M059J (cell line): ENCODE results near the gene SMTNL2. TPM values are rescaled to one million over a fixed set of nuclear protein-coding genes. Genes with fewer than 3 reads are reported as not detected.

Source experiments
- DNase-seq: peaks from one replicate; pipeline ENCODE4 v3.0.0-alpha.2; 2012; ENCODE audit warnings: low read depth
- total RNA-seq: library from RNA; depleted of rRNA; stranded (reverse); fragments of >200 nt; shearing (Covaris generic); gene quantifications from 2 replicates; pipeline ENCODE4 v1.2.3, GENCODE V29; 2014

The SMTNL2 gene
- total RNA-seq, 1 experiment from 2014 or later = not detected

DNA sequence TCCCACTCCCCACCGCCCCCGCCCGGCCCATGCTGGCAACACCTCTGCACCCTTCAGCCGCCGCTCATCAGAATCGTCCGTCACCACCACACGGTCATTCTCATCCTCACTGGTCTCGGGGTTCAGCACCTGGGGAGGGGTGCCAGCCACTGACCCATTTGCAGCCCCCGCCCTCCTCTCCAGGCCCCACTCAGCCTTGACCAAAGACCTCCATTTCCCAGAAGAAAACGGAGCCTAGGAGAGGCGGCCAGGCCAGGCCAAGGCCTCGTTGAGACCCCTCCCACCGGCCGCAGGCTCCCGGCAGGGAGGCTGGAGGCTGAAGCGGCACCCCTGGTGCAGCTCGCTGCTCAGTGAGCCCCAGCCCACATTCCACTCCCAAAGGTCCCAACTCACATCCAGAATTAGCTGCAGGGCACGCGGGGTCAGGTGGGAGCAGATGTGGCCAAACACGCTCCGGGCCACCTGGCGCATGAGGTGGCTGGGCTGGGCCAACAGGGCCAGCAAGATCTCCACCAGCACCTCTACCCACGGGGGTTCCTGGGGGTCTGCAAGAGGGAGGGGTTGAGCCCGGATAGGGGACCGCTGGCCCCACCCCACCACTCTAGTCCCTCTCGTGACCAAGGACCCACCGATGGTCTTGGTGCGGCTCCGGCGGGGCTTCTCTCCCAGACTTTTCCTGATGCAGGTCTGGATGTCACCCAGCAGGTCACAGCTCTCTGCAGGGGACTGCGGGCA is 38.9 kb upstream of the SMTNL2 start:
- DNase-seq = no peak

DNA sequence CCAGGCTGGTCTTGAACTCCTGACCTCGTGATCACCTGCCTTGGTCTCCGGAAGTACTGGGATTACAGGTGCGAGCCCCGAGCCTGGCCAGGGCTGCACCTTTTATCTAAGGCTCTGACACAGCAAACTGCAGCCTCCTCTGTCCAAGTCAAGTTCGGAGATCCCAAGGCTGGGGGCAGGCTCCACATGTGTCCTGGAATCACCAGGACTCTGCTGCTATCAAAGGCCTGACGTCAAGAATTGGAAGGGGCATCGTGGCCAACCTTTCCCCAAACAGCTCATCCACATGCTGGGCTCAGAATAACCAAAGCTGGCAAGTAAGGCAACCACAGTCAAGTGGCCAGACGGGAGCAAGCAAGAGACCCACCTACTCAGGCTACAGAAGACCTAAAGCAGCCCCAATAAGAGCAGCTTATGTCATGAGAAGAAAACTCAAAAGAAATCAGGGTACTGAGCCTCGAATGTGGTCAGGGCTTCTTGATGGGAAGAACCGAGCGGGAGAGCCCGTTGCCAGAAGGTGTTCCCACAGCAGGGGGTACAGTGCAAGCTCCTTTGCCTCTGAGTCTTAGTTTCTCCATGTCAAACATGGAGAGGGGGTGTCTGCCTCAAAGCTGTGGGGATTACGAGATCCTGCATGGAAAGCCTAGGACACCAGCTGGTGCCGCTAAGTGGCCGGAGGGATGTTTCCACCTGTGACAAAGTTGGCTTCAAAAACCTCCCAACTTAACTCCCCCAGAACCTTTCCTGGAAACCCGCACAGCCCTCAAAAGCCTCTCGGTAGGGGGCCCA is 37.0 kb upstream of the SMTNL2 start:
- no peak for DNase-seq

DNA sequence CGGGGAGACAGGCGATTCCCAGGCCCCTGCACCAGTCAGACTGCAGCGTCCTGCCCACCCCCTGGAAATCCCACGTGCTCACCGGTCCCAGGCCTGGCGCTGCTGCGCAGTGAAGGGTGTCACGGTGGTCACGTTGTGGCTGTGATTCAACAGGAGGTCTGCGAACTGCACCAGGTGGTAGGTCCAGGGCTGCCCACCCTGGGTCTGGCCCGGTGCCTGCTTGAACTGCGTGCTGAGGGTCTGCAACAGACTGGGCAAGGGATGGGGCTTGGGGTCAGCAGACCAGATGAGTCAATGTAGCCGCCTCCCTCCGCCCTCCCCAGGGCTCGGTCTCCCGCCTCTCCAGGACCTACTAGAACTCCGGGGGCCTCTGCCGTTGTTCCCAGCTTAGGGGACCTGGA is 36.3 kb upstream of the SMTNL2 start:
- DNase-seq = no peak

DNA sequence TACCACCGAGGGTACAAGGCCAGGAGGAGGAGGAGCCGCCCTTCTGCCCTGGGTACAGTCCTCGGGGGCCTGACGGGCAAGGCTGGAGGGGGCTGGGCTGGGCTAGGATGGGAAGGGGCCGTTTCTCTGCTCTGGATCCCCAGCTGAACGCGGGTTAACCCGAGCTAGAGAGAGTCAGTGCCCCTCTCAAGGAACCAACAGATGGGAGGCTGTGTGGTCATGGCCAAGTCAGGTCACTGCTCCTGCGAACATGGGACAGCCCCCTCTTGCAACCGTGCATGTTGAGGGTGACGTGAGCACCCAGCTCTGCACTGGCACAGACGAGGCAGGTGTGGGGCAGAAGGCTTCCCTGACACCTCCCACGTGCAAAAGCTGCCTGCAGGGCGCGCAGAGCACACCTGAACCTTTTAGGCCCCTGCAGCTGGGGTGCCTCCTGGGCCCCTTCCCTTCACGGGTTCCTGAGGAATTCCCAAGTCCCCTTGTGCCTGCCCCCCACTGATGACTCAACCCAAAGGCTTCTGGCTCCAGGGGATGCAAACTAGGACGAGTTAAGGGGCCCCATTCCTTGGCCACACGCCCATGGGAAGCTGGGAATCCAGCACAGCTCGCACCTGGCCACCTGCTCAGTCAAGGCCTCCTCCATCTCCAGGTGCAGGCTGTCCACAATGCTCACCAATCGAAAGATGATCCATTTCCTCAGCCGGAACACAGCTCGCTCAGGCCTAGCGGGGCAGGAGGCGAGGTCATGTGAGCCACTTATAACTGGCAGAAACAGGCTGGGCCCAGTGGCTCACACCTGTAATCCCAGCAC is 35.4 kb upstream of the SMTNL2 start:
- DNase-seq = peak; percentile 17

DNA sequence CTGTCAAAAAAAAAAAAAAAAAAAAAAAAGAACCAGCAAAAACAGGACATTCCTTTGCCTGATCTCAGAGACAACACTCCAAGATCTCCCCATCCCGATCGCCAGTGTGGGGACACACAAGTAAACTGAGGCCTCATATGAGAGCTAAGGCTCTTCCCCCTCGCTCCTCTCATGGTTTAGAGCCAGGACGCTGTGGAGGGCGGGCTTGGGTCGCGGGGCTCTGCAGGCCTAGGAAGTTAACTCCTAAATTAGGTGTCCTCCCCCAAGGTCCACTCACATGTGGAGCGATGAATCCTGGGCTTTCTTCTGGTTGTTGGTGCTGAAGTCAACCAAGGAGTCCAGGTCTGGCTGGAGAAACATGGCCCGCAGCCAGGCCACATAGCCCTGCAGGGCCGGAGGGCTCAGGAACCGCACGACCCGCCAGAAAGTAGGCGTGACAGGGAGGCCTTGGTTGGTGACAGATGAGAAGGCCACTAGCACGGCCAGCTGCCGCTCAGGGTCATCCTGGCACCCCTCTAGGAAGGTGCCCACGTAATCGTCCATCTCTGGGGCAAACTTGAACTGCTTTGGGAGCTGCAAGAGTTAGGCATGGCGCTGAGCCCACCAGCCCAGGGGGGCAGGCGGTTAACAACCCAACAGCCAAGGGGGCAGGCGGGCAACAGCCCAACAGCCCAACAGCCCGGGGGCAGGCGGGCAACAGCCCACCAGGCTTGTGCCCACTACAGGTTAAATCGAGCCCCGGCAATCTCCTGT is 34.4 kb upstream of the SMTNL2 start:
- DNase-seq = no peak

DNA sequence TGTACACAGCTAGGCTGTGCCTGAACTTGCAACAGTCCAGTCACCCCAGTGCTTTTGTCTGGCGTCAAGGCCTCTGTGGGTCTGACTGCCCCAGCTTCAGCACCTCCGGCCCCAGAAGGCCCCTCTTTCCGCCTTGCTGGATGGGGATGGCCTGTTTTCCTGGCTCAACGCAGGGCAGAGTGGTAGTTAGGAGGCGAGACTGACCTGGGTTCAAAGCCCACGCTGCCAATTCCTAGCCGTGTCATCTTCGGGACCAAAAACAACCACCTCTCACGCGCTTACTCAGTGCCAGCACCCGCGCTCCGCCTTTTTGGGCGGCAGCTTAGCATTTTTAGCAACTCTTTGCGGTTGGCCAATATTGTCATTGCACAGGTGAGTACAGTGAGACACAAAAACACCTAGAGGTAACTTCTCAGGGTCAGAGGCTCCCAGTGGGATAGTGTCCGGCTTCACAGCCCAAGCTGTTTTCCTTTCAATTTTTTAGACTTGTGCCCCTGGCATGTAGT is 33.7 kb upstream of the SMTNL2 start:
- no peak for DNase-seq

DNA sequence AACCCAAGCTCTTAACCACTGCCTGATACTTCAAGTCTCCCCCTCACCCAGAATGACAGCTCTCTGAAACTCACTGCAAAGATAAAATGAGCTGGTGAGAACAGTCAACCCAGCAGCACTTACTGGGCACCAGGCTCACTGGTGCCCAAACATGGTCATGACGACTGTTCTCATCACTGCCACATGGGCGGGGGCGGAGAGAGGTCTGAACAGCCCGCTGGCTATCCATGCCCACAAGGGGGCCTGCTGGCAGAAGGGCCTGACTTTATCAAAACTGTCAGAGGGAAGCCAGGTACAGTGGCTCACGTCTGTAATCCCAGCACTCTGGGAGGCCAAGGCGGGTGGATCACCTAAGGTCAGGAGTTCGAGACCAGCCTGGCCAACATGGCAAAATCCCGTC is 33.2 kb upstream of the SMTNL2 start:
- DNase-seq = no peak

DNA sequence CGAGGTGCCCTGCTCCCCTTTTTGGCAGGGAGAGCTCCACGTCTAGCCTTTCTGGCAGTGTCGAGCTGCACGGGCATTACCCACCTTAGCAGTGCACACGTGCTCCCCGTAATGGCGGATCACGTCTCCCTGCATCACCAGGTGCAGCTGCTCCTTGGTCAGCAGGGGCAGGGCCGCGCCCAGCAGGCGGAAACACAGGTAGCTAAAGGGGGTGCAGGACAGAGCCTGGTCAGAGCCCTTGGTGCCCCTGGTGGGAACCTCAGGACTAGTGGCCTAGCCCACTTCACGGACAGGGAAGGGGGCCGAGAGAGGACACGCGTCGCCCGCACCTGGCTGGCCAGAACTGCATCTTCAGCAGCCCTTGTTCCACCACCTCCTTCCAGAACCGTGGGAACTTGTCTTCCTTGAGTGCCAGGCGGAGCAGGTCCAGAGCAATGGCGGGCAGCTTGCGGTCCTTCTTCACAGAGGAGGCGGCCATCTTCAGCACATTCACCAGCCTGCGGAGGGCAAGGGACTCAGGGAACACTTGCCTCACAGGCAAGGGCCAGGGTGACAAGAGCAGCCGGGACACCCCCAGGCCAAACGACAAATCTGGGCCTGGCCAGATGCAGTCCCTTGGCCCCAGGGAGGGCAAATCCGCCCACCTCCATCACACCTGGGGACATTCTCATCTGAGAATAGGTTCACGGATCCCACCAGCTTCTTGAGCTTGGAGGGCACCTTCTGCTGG is 32.4 kb upstream of the SMTNL2 start:
- no peak for DNase-seq

DNA sequence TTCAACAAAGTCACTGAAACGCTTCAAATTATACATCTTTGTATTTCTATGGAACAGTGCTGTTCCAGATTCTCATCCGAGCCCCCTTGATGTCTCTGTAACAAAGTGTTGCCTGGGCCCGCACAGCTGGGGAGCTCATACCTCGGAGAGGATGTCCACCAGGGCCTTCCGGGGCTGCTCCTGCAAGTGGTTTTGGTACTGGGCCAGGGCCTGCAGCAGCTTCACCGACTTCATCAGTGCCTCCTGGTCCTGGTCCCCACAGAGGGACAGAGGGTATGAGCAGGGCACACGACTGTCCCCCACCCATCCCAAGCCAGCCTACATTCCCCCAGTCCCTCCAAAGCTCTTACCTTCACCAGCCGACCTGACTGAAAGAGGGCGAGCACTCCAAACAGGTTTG is 30.7 kb upstream of the SMTNL2 start:
- no peak for DNase-seq

DNA sequence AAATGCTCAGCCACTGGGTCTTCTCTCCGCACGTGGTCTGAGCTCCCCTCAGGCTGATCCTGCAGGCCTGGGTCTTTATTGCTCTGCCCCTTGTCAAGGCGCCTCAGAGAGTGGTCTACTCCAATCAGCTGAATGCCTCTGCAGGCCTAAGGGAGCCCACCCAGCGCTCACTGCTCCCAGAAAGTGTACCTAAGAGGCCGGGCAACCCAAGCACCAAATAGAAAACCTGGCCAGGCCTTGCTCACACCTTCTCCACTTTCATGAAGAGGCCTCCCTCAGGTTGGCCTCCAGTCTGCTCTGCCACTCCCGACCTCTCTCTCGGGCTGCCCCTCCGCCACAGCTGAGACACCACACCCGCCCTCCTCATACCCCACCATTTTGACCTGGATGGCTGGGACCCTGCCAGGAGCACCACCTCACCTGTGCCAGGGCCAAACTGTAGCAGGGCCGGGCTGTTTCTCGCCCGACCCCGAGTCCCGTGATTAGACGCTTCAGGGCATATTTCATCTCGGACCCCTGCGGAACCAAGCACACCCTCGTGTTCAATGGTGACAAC is 29.8 kb upstream of the SMTNL2 start:
- DNase-seq = no peak

DNA sequence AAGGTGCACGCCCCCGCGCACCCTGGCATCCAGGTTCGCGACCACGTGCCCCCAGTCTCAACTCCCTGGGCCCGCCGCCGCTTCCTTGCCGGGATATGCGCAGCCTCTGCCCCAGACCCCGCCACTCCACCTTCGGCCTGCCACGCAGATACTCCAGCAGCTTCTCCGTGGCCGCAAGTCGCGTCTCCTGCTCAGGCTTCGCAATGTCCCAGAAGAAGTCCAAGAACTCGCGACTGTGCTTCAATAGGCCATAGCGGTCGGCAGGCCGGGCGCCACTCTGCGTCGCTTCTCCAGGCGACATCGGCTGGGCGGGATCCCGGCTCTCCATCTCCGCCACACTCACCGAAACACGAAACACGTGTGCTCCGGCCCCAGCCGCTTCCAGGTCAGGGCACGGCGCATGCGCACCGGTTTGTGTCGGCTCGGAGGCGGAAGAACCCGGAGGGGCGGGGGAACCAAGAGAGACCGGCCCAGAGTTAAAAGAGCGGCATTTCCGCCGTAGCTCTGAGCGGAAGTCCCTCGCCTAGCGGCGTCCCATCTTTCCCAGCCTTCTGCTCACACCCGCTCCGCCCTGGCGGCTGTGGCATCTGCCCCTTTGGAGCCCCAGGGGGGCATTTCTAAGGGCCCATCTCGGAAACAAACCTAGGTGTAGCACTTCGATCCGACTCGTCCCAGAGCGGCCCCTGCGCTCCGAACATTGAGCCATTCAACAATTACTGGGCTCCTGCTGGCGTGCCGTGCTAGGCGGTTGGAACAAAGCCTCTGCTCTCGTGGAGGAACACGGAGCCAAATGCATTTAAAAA is 29.1 kb upstream of the SMTNL2 start, which contains the start of gene MYBBP1A:
Gene MYBBP1A (minus strand): TSS at position 388 of the 803 bp plus-strand sequence. CDS start 60 bp downstream, at position 328.
- peak; percentile 93 for DNase-seq

DNA sequence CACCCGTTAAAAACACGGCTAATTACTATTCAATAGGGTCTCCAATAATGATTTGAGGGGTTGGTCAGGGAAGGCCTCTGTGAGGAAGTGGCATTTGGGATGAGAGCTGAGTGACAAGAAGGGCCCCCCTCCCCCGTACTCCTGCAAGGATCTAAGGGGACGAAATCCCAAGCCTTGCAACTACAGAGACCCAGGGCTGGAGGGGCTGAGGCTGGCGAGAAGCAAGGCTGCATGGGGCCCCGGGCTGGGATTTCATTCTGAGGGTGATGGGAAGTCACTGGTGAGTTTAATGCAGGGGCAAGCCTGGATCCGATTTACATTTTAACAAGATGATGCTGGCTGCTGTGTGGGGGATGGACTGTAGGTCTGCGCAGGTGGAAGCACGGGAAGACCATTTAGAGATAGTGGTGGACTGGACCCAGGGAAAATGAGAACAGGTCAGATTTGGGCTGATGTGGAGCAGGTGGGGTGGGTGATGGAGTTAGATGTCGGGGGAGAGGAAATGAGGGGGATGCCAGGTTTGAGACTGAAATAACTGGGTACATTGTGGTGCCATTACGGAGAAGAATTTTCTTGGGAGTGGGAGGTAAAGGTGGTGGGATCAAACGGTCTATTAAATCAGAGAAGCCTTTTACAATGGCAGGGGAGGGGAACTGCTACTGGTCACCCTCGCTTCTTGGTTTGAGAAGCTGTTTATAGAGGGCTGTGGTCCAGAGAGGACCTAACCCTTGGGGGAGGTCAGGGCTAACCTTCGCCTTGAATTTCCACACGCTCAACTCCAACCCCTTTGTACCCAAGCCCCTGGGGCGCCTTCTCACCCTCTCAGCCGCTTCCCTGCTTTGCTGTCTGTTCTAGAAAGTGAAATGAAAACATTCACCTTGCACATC is 28.2 kb upstream of the SMTNL2 start:
- no peak for DNase-seq

DNA sequence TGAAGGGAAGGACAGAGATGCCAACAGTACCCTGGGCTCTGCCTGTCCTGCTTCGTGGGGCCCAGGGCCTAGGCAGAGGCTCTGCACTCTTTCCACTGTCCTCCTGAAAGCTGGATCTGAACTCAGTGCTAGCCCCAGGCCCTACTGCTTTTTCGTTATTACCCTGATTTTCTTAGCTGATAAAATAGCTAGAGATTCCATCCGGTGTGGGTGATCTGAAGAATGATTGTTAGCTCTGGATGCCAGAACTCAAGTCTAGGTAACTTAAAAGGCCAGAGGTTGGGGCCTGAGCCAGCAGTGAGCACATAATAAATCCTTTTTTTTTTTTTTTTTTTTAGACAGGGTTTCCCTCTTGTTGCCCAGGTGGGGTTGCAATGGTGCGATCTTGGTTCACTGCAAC is 27.3 kb upstream of the SMTNL2 start:
- no peak for DNase-seq

DNA sequence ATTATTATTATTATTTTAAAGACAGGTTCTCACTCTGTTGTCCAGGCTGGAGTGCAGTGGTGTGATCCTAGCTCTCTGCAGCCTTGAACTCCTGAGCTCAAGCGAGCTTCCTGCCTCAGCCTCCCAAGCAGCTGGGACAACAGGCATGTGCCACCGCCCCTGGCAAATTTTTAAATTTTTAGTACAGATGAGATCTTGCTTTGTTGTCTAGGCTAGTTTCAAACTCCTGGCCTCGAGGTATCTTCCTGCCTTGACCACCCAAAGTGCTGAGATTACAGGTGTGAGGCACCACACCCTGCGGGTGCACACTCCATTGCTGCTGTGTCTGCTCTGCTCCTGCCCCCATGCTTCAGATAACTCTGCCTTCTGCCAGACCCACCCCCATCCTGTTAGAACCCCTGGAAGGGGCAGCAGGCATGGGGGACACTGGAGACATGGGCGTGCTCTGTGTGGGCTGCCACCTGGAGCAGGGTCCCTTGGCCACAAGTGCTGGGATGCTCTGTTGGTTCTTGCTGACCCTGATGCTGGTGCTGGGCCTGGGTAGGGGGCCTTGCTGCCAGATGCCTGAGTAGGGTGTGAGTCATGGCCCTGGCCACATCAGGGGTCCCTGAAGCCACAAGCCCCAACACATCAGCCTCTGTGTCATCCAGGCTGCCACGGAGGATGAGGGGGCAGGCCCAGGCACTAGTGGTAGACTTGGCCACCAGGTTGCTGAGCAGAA is 26.5 kb upstream of the SMTNL2 start:
- DNase-seq = no peak

DNA sequence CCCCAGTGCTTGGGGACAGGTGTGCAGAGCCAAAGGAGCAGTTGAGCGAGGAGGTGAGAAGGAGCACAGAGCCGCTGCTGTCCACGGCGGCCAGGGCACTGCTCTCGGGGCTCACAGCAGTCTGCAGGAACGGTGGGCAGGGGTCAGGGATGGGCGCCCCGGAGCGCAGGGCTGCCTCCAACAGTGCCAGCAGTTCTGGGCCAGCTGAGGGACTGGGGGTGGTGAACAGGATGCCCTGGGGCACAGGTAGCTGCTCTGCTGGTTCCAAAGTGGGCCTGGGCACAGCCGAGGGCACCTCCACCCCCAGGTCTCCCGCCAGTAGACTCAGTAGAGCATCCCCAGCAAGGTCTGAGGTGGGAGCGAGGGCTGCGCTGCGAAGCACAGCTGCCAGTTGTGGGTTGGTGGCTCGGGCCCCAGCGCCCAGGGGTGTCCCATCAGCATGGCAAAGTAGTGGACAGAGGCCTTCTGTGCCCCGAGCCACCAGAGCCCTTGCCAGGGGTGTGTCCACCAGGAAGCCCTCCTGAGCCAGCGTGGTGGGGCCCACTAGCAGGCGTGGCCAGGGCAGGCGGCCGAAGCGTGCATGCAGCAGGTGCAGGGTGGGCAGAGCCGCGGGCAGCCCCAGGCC is 25.9 kb upstream of the SMTNL2 start:
- DNase-seq = no peak

DNA sequence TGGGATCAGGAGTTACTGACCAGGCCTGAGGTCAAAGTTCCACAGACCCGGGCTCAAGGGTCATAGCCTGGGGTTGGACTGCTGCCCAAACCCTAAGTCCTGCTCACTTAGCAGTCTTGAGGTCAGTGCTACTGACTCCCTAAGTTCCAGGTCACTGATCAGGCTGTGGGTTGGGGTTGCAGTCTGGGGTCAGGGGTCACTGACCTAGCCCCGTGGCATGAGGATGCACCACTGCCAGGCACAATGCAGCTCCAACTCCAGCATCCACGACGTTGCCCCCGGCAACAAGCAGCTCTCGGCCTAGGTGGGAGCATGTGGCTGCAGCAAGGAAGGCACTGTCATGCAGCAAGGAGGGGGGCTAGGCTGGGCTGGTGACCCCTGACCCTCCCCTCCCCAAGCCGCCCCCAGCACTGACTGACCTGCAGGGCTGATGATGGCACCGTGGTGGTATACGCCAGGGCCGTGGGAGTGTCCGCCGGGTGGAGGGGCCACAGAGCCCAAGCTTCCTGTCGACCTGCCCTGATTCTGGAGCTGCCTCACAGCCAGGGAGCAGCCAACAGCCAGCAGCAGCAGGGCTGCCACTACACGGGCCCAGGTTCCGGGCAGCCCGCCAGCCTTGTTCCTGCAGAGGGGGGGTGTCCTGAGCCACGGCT is 25.1 kb upstream of the SMTNL2 start:
- DNase-seq = no peak

DNA sequence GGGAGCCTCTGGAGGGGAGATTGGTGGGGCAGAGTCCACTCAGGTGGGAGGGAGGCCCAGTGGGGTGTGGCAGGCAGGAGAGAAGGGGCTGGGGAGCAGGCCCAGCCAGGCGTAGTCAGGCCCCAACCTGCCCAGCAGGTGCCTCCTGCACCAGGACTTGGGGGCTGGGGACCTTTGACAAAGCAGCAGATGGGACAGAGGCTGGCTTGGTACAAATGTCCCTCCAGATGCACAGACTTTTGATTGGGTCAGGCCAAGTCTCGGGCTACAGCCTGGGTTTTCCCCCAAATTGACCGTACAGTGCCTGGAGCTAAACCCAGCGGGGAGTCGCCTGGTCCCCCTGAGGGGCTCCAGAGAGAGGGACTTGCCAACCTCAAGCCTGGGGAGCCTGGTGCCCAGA is 24.4 kb upstream of the SMTNL2 start:
- no peak for DNase-seq
